Mesendoderm (in vitro differentiated cells): ENCODE results near the gene PIK3R2.

ENCODE experiments used
- DNase-seq: peaks from one replicate; pipeline ENCODE4 v3.0.0; 2013
- H2AK5ac ChIP-seq: 2 replicates; pipeline ENCODE4 v1.6.1; 2013; ENCODE audit warnings: low read length, inconsistent platforms
- H2BK120ac ChIP-seq: 2 replicates; pipeline ENCODE4 v1.6.1; 2013; ENCODE audit warnings: low read depth, mild to moderate bottlenecking, low read length, moderate library complexity, mixed read lengths
- H2BK15ac ChIP-seq: replicated peaks from 2 replicates; pipeline ENCODE4 v1.6.1; 2013; ENCODE audit warnings: low read depth, mild to moderate bottlenecking, moderate library complexity
- H2BK5ac ChIP-seq: 2 replicates; pipeline ENCODE4 v1.6.1; 2013; ENCODE audit warnings: low read length, inconsistent platforms
- H3K18ac ChIP-seq: 2 replicates; pipeline ENCODE4 v1.6.1; 2013; ENCODE audit warnings: mild to moderate bottlenecking, low read length, mixed read lengths
- H3K23ac ChIP-seq: one replicate; pipeline ENCODE4 v1.6.1; 2013; ENCODE audit warnings: low read length
- H3K27ac ChIP-seq: 2 replicates; pipeline ENCODE4 v1.5.1; 2013; ENCODE audit warnings: low read depth, mild to moderate bottlenecking, inconsistent platforms, low read length, moderate library complexity
- H3K27me3 ChIP-seq: 2 replicates; pipeline ENCODE4 v1.6.1; 2013; ENCODE audit warnings: low read length, control low read depth, mild to moderate bottlenecking, inconsistent platforms; ENCODE audit not compliant: insufficient read depth, poor library complexity
- H3K36me3 ChIP-seq: 2 replicates; pipeline ENCODE4 v1.6.1; 2013; ENCODE audit warnings: low read length, inconsistent platforms; ENCODE audit not compliant: control insufficient read depth, insufficient read depth
- H3K4ac ChIP-seq: one replicate; pipeline ENCODE4 v1.6.1; 2013; ENCODE audit warnings: low read depth, mild to moderate bottlenecking, low read length, moderate library complexity
- H3K4me1 ChIP-seq: 2 replicates; pipeline ENCODE4 v1.6.1; 2013; ENCODE audit warnings: low read depth, low read length, inconsistent platforms; ENCODE audit not compliant: control insufficient read depth
- H3K4me2 ChIP-seq: 2 replicates; pipeline ENCODE4 v1.6.1; 2013; ENCODE audit warnings: low read length
- H3K4me3 ChIP-seq: 2 replicates; pipeline ENCODE4 v1.5.1; 2013; ENCODE audit warnings: mild to moderate bottlenecking, low read length
- H3K56ac ChIP-seq: one replicate; pipeline ENCODE4 v1.6.1; 2013; ENCODE audit warnings: low read length
- H3K79me1 ChIP-seq: 2 replicates; pipeline ENCODE4 v1.6.1; 2013; ENCODE audit warnings: low read length, inconsistent platforms
- H3K79me2 ChIP-seq: 2 replicates; pipeline ENCODE4 v1.6.1; 2013; ENCODE audit warnings: mild to moderate bottlenecking, low read length; ENCODE audit not compliant: control insufficient read depth, insufficient read depth
- H3K9ac ChIP-seq: 2 replicates; pipeline ENCODE4 v1.6.1; 2013; ENCODE audit warnings: low read length, inconsistent platforms
- H4K5ac ChIP-seq: one replicate; pipeline ENCODE4 v1.6.1; 2013; ENCODE audit warnings: low read length
- H4K8ac ChIP-seq: one replicate; pipeline ENCODE4 v1.6.1; 2013; ENCODE audit warnings: low read depth, mild to moderate bottlenecking, control low read depth, low read length, moderate library complexity
- WGBS: extraction: QIAGEN DNeasy Blood & Tissue Kit; methylation state at CpG from one replicate; pipeline ENCODE4 v1.1.7; 2013; ENCODE audit warnings: low lambda C conversion rate, missing lambda C conversion rate; ENCODE audit not compliant: insufficient coverage; ENCODE audit errors: extremely low coverage; 5-methylcytosine and 5-hydroxymethylcytosine counted together

The PIK3R2 gene

DNA sequence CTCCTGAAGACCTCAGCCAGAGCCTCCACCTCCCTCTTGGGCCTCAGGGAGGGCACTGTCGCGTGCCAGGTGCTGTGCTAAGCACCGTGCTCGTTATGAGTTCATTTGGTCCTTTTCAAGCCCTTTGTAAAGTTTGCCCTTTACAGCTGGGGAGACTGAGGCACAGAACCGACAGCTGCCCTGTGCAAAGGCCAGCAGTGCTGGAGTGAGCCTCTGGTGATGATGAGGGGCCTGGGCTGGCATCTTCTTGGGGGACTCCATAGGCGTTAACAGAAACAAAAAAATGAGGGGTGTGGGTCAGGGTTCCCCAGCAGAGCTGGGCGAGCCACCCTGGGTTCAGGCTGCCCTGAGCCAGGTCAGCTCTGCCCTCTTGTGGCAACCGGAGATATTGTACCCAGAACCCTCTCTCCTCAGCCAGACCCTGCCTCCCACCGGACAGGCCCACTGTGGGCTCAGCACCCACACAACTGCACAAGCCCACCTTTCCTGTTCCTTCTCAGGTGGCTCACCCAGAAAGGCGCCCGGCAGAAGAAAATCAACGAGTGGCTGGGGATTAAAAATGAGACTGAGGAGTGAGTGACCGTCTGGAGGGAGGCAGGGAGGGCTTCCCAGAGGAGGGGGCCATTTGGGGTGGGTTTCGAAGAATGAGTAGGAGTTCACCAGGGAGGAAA is 15.1 kb downstream of the PIK3R2 start:
- H3K79me1 ChIP-seq = no peaks in the 10 kb centered on the region
- H2AK5ac ChIP-seq = no peak overlapping the region
- no peak overlapping the region for H2BK120ac ChIP-seq
- WGBS = no CpG with 5 or more reads among the region's 14 CpGs
- no peak overlapping the region for H3K56ac ChIP-seq
- H3K4ac ChIP-seq = no peak overlapping the region
- no peak overlapping the region for H3K4me3 ChIP-seq
- H3K27me3 ChIP-seq = no peaks in the 10 kb centered on the region
- no peak for DNase-seq
- no peak overlapping the region for H2BK5ac ChIP-seq
- no peak overlapping the region for H3K23ac ChIP-seq
- H3K9ac ChIP-seq = no peak overlapping the region
- H3K18ac ChIP-seq = no peak overlapping the region
- no peak overlapping the region for H3K27ac ChIP-seq
- H3K79me2 ChIP-seq = no peaks in the 10 kb centered on the region
- H3K4me1 ChIP-seq = no peaks in the 10 kb centered on the region
- H4K5ac ChIP-seq = no peak overlapping the region
- H4K8ac ChIP-seq = no peak overlapping the region
- no peak overlapping the region for H3K4me2 ChIP-seq
- no peak overlapping the region for H2BK15ac ChIP-seq
- peaks cover 1% of the 10 kb centered on the region for H3K36me3 ChIP-seq

DNA sequence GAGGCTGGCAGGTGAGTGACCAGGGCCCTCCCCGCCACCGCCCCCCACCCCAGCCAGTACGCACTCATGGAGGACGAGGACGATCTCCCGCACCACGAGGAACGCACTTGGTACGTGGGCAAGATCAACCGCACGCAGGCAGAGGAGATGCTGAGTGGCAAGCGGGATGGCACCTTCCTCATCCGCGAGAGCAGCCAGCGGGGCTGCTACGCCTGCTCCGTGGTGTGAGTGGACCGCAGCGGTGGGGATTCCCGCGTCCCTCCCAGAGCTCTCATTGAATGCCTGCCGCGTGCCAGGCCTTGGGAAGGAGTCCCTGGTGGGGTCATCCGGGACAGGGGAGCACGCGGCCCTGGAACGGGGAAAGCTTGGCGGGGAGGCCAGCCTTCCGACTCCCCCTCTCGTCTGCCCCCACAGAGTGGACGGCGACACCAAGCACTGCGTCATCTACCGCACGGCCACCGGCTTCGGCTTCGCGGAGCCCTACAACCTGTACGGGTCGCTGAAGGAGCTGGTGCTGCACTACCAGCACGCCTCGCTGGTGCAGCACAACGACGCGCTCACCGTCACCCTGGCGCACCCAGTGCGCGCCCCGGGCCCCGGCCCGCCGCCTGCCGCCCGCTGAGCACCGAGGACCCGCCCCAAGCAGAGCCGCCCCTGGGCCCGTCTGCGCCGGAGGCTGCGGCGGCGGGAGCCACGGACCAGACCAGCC is 15.9 kb downstream of the PIK3R2 start:
- H3K36me3 ChIP-seq = no peaks in the 10 kb centered on the region
- H3K79me1 ChIP-seq = no peaks in the 10 kb centered on the region
- H3K4me3 ChIP-seq = no peak overlapping the region
- no CpG with 5 or more reads among the region's 66 CpGs for WGBS
- no peak overlapping the region for H2AK5ac ChIP-seq
- H3K23ac ChIP-seq = no peak overlapping the region
- H4K5ac ChIP-seq = no peak overlapping the region
- no peak overlapping the region for H3K27ac ChIP-seq
- H3K79me2 ChIP-seq = no peaks in the 10 kb centered on the region
- H3K56ac ChIP-seq = no peak overlapping the region
- no peak overlapping the region for H3K4ac ChIP-seq
- H2BK5ac ChIP-seq = no peak overlapping the region
- DNase-seq = no peak
- H3K4me1 ChIP-seq = peaks cover 2% of the 10 kb centered on the region
- no peaks in the 10 kb centered on the region for H3K27me3 ChIP-seq
- no peak overlapping the region for H3K18ac ChIP-seq
- no peak overlapping the region for H3K4me2 ChIP-seq
- no peak overlapping the region for H2BK120ac ChIP-seq
- no peak overlapping the region for H2BK15ac ChIP-seq
- no peak overlapping the region for H4K8ac ChIP-seq
- no peak overlapping the region for H3K9ac ChIP-seq

DNA sequence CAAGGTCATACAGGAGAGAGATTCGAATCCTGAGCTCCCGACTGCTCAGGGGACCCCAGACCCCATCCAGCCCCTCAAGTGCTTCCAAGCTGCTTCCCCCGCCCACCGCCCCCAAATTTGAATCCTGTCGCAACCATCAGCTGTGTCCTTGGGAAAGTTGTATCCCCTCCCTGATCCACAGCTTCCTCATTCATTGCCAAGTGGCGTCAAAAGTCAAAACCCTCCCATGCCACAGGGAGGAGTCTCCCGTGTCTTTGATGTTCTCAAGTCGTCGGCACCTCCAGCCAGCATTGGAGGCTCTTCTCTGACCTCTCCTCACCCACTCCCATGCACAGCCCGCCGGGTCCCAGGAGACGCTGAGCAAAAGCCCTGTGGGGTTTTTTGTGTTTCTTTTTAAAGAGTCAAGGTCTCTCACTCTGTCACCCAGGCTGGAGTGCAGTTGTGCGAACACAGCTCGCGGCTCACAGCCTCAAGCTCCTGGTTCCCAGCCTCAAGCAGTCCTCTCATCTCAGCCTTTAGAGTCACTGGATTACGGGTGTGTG is 17.8 kb downstream of the PIK3R2 start:
- Histone ChIP-seq H3K4me2 (no peak overlapping the region), H3K79me2 (no peaks in the 10 kb centered on the region), H2BK120ac (no peak overlapping the region), H3K23ac (no peak overlapping the region), H3K56ac (no peak overlapping the region), H3K79me1 (no peaks in the 10 kb centered on the region), H3K4me1 (peaks cover 2% of the 10 kb centered on the region), H3K27ac (no peak overlapping the region), H2BK15ac (no peak overlapping the region), H2BK5ac (no peak overlapping the region), H2AK5ac (no peak overlapping the region), H4K8ac (no peak overlapping the region), H3K9ac (no peak overlapping the region), H3K27me3 (no peaks in the 10 kb centered on the region), H4K5ac (no peak overlapping the region), H3K4me3 (no peak overlapping the region), H3K4ac (no peak overlapping the region), H3K36me3 (no peaks in the 10 kb centered on the region), H3K18ac (no peak overlapping the region)
- no peak for DNase-seq
- no CpG with 5 or more reads among the region's 16 CpGs for whole genome bisulfite sequencing

DNA sequence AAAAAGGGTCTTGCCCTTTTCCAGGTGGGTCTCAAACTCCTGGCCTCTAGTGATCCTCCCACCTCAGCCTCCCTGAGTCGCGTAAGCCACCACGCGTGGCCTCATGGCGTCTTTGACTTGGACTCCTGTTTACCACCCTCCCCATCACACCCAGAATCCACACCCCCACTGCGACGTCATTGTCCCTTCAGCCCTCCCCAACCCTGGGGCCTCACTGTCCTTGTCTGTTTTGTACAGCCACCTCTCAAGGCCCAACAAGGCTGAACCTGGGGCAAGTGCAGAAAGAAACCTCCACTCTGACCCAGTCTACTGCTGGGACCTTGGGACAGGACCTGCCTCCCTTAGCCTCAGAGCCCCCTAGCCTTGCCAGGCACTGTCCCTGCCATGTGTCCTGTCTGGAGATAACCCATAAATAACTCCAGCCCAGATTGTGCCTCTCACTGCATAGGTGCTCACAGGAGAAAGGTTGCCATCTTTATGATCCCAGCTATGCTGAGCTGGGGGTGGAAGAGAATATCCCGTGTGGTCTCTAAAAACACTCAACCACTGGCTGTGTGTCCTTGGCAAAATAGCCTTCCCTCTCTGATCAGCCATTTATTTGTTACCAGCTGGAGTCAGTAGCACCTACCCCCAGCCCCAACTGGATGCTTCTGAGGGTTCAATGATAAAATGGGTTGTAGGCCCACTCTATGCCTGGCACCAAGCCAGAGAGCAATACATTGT is 18.8 kb downstream of the PIK3R2 start:
- H2BK15ac ChIP-seq = no peak overlapping the region
- H4K8ac ChIP-seq = no peak overlapping the region
- no peaks in the 10 kb centered on the region for H3K79me1 ChIP-seq
- H3K4me3 ChIP-seq = no peak overlapping the region
- no peak overlapping the region for H3K18ac ChIP-seq
- H3K4me2 ChIP-seq = no peak overlapping the region
- no peak overlapping the region for H2BK120ac ChIP-seq
- DNase-seq = no peak
- H3K9ac ChIP-seq = no peak overlapping the region
- no peaks in the 10 kb centered on the region for H3K36me3 ChIP-seq
- no peak overlapping the region for H3K4ac ChIP-seq
- no peaks in the 10 kb centered on the region for H3K79me2 ChIP-seq
- no peak overlapping the region for H4K5ac ChIP-seq
- H3K23ac ChIP-seq = no peak overlapping the region
- WGBS = no CpG with 5 or more reads among the region's 8 CpGs
- no peak overlapping the region for H3K27ac ChIP-seq
- no peak overlapping the region for H2BK5ac ChIP-seq
- peaks cover 2% of the 10 kb centered on the region for H3K4me1 ChIP-seq
- no peaks in the 10 kb centered on the region for H3K27me3 ChIP-seq
- no peak overlapping the region for H3K56ac ChIP-seq
- no peak overlapping the region for H2AK5ac ChIP-seq

DNA sequence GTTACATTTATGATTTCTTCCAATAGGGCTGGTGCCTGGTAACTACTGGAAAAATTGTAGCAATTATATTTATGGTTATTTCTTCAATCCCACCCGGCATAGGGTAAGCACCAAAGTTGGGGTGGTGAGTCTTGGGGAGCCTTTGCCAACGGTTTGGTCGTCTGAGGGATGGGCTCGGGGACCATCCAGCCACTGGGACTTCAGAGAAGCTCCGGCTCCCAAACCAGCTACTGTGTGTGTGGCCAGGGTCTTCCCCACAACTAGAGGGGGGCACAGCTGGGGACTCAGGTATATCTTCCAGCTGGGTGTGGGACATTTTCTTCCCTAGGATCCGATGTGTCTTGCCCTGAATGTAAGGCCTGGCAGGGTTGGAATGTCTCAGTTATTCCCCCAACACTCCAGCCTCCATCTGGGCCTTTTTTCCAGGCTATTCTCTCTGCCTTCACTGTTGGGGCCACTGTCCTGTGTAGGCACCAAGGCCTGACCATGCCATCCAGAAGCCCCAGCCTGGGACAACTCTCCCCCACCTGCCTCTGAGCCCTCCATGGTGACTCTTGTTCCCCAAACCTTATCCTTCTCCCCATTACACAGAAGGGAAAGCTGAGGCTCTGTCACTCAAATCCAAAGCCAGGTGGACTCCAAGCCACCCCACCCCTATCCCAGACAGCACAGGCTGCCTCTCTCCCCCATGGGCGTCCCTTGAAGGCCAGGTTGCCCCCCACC is 19.5 kb downstream of the PIK3R2 start:
- no peaks in the 10 kb centered on the region for H3K79me1 ChIP-seq
- no peak overlapping the region for H2BK120ac ChIP-seq
- WGBS = no CpG with 5 or more reads among the region's 7 CpGs
- no peak overlapping the region for H2AK5ac ChIP-seq
- H3K18ac ChIP-seq = no peak overlapping the region
- H3K4me3 ChIP-seq = no peak overlapping the region
- H3K27ac ChIP-seq = no peak overlapping the region
- H3K9ac ChIP-seq = no peak overlapping the region
- peaks cover 2% of the 10 kb centered on the region for H3K4me1 ChIP-seq
- H3K4me2 ChIP-seq = no peak overlapping the region
- H3K27me3 ChIP-seq = no peaks in the 10 kb centered on the region
- no peak overlapping the region for H3K56ac ChIP-seq
- H4K5ac ChIP-seq = no peak overlapping the region
- H3K23ac ChIP-seq = no peak overlapping the region
- no peak overlapping the region for H3K4ac ChIP-seq
- H3K36me3 ChIP-seq = no peaks in the 10 kb centered on the region
- no peak overlapping the region for H2BK15ac ChIP-seq
- H3K79me2 ChIP-seq = no peaks in the 10 kb centered on the region
- H4K8ac ChIP-seq = no peak overlapping the region
- no peak for DNase-seq
- no peak overlapping the region for H2BK5ac ChIP-seq
